Body of pancreas (tissue), 4 donors: ENCODE results near the gene GATA3. TPM values are rescaled to one million over a fixed set of nuclear protein-coding genes. Genes with fewer than 3 reads are reported as not detected.

Source experiments
- ATAC-seq: fragments of 150-250 bp; one replicate; pipeline ENCODE4 v1.9.1; 2016
- DNase-seq, 4 donors: peaks; one replicate each; pipeline ENCODE4 v3.0.0-alpha.2; 2019
- H3K27ac ChIP-seq, 4 donors: fragments of 200-600 bp; sonication (generic); 1 replicate in 3 of 4; 2 replicates in 1 of 4; pipeline versions ENCODE4 v1.5.1 to v1.6.1; 2016 to 2019; ENCODE audit warnings: mild to moderate bottlenecking in 1 of 4, mixed read lengths in 1 of 4, moderate library complexity in 1 of 4
- H3K27me3 ChIP-seq, 2 donors: fragments of 200-600 bp; sonication (generic); one replicate each; pipeline ENCODE4 v1.6.0; 2016; ENCODE audit warnings: mild to moderate bottlenecking in 1 of 2
- H3K36me3 ChIP-seq, 2 donors: fragments of 200-600 bp; sonication (generic); replicated peaks in 1 of 2; 2 replicates each; pipeline ENCODE4 v1.5.1; 2016; ENCODE audit warnings: low read depth in 2 of 2; ENCODE audit not compliant: insufficient read depth in 1 of 2
- H3K4me1 ChIP-seq: fragments of 200-600 bp; sonication (generic); one replicate; pipeline ENCODE4 v1.6.0; 2016
- H3K4me3 ChIP-seq, 2 donors: fragments of 200-600 bp; sonication (generic); 1 replicate in 1 of 2; 2 replicates in 1 of 2; pipeline ENCODE4 v1.5.1; 2016 to 2019
- H3K9me3 ChIP-seq, 3 donors: fragments of 200-600 bp; sonication (generic); 1 replicate in 2 of 3; 2 replicates in 1 of 3; pipeline ENCODE4 v1.5.1; 2016
- POLR2A ChIP-seq, 3 donors: fragments of 450-650 bp; IDR thresholded peaks; one replicate each; pipeline ENCODE4 v1.6.1; 2016; ENCODE audit warnings: antibody characterized with exemption in 3 of 3, mild to moderate bottlenecking in 2 of 3
- WGBS, 2 donors: methylation state at CpG; one replicate each; pipeline ENCODE4 v1.1.5; 2017; 5-methylcytosine and 5-hydroxymethylcytosine counted together
- intact Hi-C: fragments of 100-400 bp; cut with DNase I; formaldehyde crosslinking; loops from one replicate; pipeline ENCODE4 v1.15.1; 2023
- total RNA-seq, 2 donors: library from RNA; depleted of rRNA; stranded (reverse); fragments of >200 nt; gene quantifications; one replicate each; pipeline ENCODE4 v1.1.0, GENCODE V29; 2016
- TF ChIP-seq, protein P1 (sequence below), 7 experiments: fragments of 450-650 bp in 4 of 7; fragments of 200-600 bp in 3 of 7; sonication (generic) in 3 of 7; IDR thresholded peaks; one replicate each; pipeline ENCODE4 v1.5.1; 2016 to 2019; ENCODE audit warnings: antibody characterized with exemption in 7 of 7

The GATA3 gene
- total RNA-seq, 2 donors from 2014 or later: 0.26 to 0.66 TPM

DNA sequence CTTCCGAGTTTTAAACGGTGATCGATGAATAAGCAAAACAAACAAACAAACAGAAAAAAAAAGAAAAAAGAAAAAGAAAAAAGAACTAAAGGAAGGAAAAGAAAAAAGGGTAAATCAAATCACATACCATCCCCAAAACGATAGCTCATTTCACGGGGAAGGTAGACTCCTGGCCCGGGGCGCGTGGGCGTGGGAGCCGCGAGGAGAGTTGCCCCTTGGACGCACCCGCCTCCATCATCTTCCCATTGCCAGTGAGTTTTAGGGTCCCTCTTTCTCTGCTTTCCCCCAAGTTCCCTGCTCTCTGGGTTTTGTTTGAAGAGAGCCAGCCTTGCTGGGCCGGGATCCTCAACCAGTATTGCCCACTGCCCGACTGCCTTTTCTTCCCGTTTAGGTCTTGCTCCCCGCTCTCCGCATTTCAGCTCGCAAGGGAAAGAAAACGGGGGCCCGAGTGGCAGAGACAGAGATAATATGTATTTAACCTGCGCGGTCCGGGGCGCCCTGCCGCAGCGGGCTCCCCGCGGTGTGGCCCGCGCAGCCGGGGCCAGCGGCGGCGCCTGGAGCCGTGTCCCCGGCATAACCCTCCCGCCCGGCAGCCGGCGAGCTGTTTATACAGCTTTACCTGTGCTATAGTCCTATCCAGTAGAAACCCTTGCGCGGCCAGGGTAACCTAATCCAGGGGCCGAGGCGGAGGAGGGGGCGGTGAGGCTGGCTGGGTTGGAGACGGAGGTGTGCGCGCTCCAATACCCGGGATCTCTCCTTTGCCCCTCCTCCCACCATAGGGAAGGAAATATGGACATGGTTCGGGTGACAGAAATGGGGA lies 5.2 kb upstream of the GATA3 start:
- WGBS, 2 donors: 3 to 7% methylated on average over 29 to 51 of the region's 51 CpGs
- no peaks in the 10 kb centered on the region for H3K9me3 ChIP-seq
- intact Hi-C loops: no loop called here
- no peaks in the 10 kb centered on the region for H3K36me3 ChIP-seq
- peaks cover 0 to 94% of the 10 kb centered on the region in 2 donors for H3K27me3 ChIP-seq
- no peak overlapping the region for H3K4me3 ChIP-seq
- H3K4me1 ChIP-seq: peaks cover 65% of the 10 kb centered on the region
- TF ChIP-seq, protein P1, sequence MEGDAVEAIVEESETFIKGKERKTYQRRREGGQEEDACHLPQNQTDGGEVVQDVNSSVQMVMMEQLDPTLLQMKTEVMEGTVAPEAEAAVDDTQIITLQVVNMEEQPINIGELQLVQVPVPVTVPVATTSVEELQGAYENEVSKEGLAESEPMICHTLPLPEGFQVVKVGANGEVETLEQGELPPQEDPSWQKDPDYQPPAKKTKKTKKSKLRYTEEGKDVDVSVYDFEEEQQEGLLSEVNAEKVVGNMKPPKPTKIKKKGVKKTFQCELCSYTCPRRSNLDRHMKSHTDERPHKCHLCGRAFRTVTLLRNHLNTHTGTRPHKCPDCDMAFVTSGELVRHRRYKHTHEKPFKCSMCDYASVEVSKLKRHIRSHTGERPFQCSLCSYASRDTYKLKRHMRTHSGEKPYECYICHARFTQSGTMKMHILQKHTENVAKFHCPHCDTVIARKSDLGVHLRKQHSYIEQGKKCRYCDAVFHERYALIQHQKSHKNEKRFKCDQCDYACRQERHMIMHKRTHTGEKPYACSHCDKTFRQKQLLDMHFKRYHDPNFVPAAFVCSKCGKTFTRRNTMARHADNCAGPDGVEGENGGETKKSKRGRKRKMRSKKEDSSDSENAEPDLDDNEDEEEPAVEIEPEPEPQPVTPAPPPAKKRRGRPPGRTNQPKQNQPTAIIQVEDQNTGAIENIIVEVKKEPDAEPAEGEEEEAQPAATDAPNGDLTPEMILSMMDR (IDR thresholded peaks at IDR 0.05): no peak
- ATAC-seq (no peak), DNase-seq (no peak)
- H3K27ac ChIP-seq: no peak overlapping the region

DNA sequence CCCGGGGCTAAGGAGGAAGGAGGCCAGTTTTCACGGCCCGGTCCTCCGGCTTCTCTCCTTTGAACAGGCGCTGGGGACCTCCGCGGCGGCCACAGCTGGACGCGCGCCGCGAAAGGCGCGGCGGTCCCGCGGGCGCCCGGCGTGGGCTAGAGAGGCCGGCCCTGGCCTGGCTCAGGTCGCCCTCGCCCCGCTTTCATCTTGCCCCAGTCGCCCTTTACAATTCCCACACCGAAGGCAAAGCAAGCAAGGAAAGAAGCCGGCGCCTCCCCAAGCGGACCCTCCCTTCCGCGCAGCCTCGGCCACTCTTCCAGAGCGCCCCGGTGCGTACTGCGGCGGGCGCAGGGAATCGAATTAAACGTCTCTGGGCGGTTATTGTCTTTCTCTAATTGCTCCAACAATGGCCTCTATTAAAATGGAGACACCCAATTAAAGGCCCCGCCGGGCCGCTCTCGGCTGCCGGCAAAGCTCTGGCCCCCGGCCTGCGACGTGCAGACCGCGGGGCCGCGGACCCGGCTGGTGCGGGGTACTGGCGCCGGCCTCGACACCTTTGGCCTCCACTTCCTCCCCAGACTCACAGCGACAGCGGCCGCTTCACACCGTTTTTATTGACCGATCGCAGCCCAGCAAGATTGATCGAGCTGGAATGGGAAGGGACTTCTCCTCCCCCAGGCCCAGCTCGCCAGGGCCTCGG lies 4.5 kb upstream of the GATA3 start:
- TF ChIP-seq POLR2A (IDR thresholded peaks at IDR 0.05): no peak
- TF ChIP-seq, protein P1 (IDR thresholded peaks at IDR 0.05): no peak
- WGBS, 2 donors: 0 to 1% methylated on average over 6 to 68 of the region's 68 CpGs
- H3K9me3 ChIP-seq: no peaks in the 10 kb centered on the region
- no peak for ATAC-seq
- peaks cover 0 to 92% of the 10 kb centered on the region in 2 donors for H3K27me3 ChIP-seq
- no peaks in the 10 kb centered on the region for H3K36me3 ChIP-seq
- intact Hi-C loops: no loop called here
- H3K4me3 ChIP-seq: no peak overlapping the region
- H3K4me1 ChIP-seq: peaks cover 65% of the 10 kb centered on the region
- DNase-seq: no peak
- no peak overlapping the region for H3K27ac ChIP-seq

DNA sequence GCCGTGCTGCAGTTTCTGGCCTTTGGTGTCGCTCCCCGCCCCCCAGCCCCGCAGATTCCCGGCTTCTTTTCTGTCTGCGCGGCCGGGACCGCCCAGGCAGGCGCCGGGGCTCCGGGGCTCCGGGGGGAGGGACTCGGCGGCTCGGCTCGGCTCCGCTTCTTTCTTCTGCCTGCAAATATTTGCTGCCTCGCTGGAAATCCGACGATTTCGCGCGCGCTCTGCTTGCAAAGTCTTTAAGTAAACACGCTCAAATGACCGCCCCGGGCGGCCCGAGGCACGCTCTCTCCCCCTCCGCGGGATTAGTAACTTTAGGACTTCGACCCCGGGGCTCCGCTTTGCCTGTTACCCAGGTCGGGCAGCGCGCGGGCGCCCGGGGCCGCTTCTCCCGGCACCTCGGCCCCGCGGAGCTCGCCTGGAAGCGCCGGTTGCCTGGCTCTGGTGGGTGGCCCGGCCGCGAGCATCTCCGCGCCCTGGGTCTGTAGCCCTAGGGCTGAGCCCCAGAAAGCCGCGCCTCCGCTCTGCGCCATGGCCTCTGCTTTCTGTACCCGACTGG lies 3.9 kb upstream of the GATA3 start:
- Histone ChIP-seq H3K4me3 (no peak overlapping the region), H3K36me3 (no peaks in the 10 kb centered on the region), H3K9me3 (no peaks in the 10 kb centered on the region), H3K27me3 (peaks cover 0 to 92% of the 10 kb centered on the region in 2 donors), H3K27ac (no peak overlapping the region), H3K4me1 (peaks cover 65% of the 10 kb centered on the region)
- DNase-seq: peak in 3 of 4 donors; percentile 14 to 56 (median 37)
- WGBS, 2 donors: 0% methylated on average over 2 to 50 of the region's 60 CpGs
- intact Hi-C loops: no loop called here
- no peak for TF ChIP-seq POLR2A (IDR thresholded peaks at IDR 0.05)
- TF ChIP-seq, protein P1 (IDR thresholded peaks at IDR 0.05): no peak
- ATAC-seq: no peak

- no peak overlapping the region for H3K27ac ChIP-seq
- 3 to 9% methylated on average over 23 to 32 of the region's 52 CpGs for WGBS, 2 donors
- ATAC-seq (no peak), DNase-seq (no peak)
- H3K9me3 ChIP-seq: no peaks in the 10 kb centered on the region
- intact Hi-C loops: no loop called here
- no peaks in the 10 kb centered on the region for H3K36me3 ChIP-seq
- no peak for TF ChIP-seq POLR2A (IDR thresholded peaks at IDR 0.05)
- TF ChIP-seq, protein P1 (IDR thresholded peaks at IDR 0.05): no peak
- peaks cover 66% of the 10 kb centered on the region for H3K4me1 ChIP-seq
- H3K4me3 ChIP-seq: no peak overlapping the region
- H3K27me3 ChIP-seq: peaks cover 0 to 89% of the 10 kb centered on the region in 2 donors
Observed at GRCh38 chr10:8051109-8051821, 3.2 kb upstream of the GATA3 start.
